ENCODE results near the gene GRIK4. TPM values are rescaled to one million over a fixed set of nuclear protein-coding genes. Genes with fewer than 3 reads are reported as not detected.

The GRIK4 gene
- total RNA-seq, 1 experiment from 2014 or later: not detected

DNA sequence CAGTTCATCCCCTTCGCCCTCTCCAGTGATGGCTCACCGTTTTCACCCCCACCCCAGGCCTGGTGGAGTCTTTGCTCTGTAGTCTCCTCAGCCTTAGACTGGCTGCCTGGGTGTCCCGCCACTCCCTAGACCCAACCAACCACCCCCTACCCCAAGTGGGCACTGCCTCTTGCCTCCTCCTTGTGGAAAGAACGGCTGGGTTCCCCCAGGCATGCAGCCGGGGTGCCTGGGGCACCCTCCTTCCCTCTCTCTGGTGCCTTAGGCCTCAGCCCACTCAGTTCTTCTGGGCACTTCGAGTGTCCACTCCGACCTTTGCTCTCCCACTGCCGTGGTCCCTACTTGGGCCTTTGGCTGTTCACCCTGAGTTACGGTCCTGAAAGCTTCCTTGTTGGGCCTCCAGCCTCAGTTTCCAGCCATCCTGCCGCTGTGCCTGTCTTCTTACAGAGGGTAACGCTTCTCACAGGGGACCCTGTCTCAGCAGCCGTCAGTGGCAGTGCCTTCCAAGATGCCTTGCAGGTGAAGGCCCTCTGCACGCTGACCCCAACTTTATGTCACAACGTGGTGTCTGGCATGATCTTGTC, 3.1 kb downstream of the GRIK4 start:
- Mint-ChIP-seq H3K4me1 (ENCODE audit: insufficient read depth, unreplicated experiment) (peaks cover 6% of the 10 kb centered on the region), H3K36me3 (ENCODE audit: insufficient read depth, unreplicated experiment) (no peaks in the 10 kb centered on the region), H3K27me3 (ENCODE audit: insufficient read depth, unreplicated experiment) (peaks cover 27% of the 10 kb centered on the region), H3K9me3 (ENCODE audit: unreplicated experiment) (no peaks in the 10 kb centered on the region), H3K27ac (ENCODE audit: low read depth, unreplicated experiment) (no peak overlapping the region), H3K4me3 (ENCODE audit: unreplicated experiment) (no peak overlapping the region)
- DNase-seq (ENCODE audit: unreplicated experiment): no peak
- ChIA-PET CTCF (interaction anchor here (0.6 to 1.1 kb wide), 3 partner anchors 22 to 400 kb away, joined by 3 read pairs; no protein-coding TSS in a partner anchor), POLR2A (no interaction called here)
- no TSS peak for BruUV-seq (replicated peaks)
- TF ChIP-seq, protein P1, sequence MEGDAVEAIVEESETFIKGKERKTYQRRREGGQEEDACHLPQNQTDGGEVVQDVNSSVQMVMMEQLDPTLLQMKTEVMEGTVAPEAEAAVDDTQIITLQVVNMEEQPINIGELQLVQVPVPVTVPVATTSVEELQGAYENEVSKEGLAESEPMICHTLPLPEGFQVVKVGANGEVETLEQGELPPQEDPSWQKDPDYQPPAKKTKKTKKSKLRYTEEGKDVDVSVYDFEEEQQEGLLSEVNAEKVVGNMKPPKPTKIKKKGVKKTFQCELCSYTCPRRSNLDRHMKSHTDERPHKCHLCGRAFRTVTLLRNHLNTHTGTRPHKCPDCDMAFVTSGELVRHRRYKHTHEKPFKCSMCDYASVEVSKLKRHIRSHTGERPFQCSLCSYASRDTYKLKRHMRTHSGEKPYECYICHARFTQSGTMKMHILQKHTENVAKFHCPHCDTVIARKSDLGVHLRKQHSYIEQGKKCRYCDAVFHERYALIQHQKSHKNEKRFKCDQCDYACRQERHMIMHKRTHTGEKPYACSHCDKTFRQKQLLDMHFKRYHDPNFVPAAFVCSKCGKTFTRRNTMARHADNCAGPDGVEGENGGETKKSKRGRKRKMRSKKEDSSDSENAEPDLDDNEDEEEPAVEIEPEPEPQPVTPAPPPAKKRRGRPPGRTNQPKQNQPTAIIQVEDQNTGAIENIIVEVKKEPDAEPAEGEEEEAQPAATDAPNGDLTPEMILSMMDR (IDR thresholded peaks at IDR 0.05; ENCODE audit: unreplicated experiment): no peak
- intact Hi-C loops (cut with micrococcal nuclease): no loop called here

DNA sequence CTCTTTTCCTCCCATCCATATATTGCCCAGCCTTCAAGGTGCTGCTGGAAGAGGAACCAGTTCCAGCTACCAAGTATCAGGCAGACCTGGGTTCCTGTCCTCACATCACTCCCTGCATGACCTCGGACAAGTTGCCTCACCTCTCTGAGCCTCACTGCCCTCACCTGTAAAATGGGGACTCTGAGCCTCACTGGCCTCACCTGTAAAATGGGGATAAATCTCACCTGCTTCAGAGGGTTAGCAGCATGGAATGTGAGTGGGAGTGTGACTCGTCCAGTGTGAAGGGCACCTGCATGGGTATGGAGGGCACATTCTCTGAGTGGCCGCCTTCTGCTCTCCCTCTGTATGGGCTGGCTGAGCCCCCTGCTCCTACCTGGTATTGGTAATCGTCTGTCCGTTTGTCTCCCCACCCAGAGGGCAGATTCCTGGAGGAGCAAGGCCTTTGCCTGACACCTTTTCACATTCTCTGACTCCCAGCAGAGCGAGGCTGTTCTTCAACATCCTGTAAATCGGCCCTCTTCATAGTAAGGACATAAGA, 3.7 kb downstream of the GRIK4 start:
- BruUV-seq (replicated peaks): no TSS peak
- no peak for DNase-seq (ENCODE audit: unreplicated experiment)
- intact Hi-C loops (cut with micrococcal nuclease): no loop called here
- ChIA-PET CTCF (interaction anchor here (0.6 to 1.1 kb wide), 3 partner anchors 23 to 399 kb away, joined by 3 read pairs; no protein-coding TSS in a partner anchor), POLR2A (no interaction called here)
- Mint-ChIP-seq H3K4me1 (ENCODE audit: insufficient read depth, unreplicated experiment) (peaks cover 6% of the 10 kb centered on the region), H3K4me3 (ENCODE audit: unreplicated experiment) (no peak overlapping the region), H3K27ac (ENCODE audit: low read depth, unreplicated experiment) (no peak overlapping the region), H3K36me3 (ENCODE audit: insufficient read depth, unreplicated experiment) (no peaks in the 10 kb centered on the region), H3K27me3 (ENCODE audit: insufficient read depth, unreplicated experiment) (peaks cover 21% of the 10 kb centered on the region), H3K9me3 (ENCODE audit: unreplicated experiment) (no peaks in the 10 kb centered on the region)
- TF ChIP-seq, protein P1 (IDR thresholded peaks at IDR 0.05; ENCODE audit: unreplicated experiment): no peak

- H3K27ac Mint-ChIP-seq (ENCODE audit: low read depth, unreplicated experiment): no peak overlapping the region
- no TSS peak for BruUV-seq (replicated peaks)
- no peaks in the 10 kb centered on the region for H3K9me3 Mint-ChIP-seq (ENCODE audit: unreplicated experiment)
- TF ChIP-seq, protein P1 (IDR thresholded peaks at IDR 0.05; ENCODE audit: unreplicated experiment): no peak
- CTCF ChIA-PET: interaction anchor here (0.6 to 1.1 kb wide), 3 partner anchors 219 to 423 kb away, joined by 3 to 4 read pairs (median 3); no protein-coding TSS in a partner anchor
- POLR2A ChIA-PET: no interaction called here
- no peak overlapping the region for H3K4me3 Mint-ChIP-seq (ENCODE audit: unreplicated experiment)
- H3K4me1 Mint-ChIP-seq (ENCODE audit: insufficient read depth, unreplicated experiment): no peaks in the 10 kb centered on the region
- DNase-seq (ENCODE audit: unreplicated experiment): no peak
- peaks cover 8% of the 10 kb centered on the region for H3K27me3 Mint-ChIP-seq (ENCODE audit: insufficient read depth, unreplicated experiment)
- H3K36me3 Mint-ChIP-seq (ENCODE audit: insufficient read depth, unreplicated experiment): no peaks in the 10 kb centered on the region
- intact Hi-C loops (cut with micrococcal nuclease): no loop called here
These were observed 5.2 kb downstream of the GRIK4 start for GRCh38 chr11:120516461-120517389.

- Mint-ChIP-seq H3K4me3 (ENCODE audit: unreplicated experiment) (no peak overlapping the region), H3K9me3 (ENCODE audit: unreplicated experiment) (no peaks in the 10 kb centered on the region), H3K27me3 (ENCODE audit: insufficient read depth, unreplicated experiment) (peaks cover 8% of the 10 kb centered on the region), H3K36me3 (ENCODE audit: insufficient read depth, unreplicated experiment) (no peaks in the 10 kb centered on the region), H3K27ac (ENCODE audit: low read depth, unreplicated experiment) (no peak overlapping the region), H3K4me1 (ENCODE audit: insufficient read depth, unreplicated experiment) (no peaks in the 10 kb centered on the region)
- TF ChIP-seq, protein P1 (IDR thresholded peaks at IDR 0.05; ENCODE audit: unreplicated experiment): no peak
- CTCF ChIA-PET: interaction anchor here (0.9 to 1.0 kb wide), 3 partner anchors 154 to 284 kb away, joined by 3 to 4 read pairs (median 3); no protein-coding TSS in a partner anchor
- no peak for DNase-seq (ENCODE audit: unreplicated experiment)
- intact Hi-C loops (cut with micrococcal nuclease): no loop called here
- no TSS peak for BruUV-seq (replicated peaks)
- POLR2A ChIA-PET: no interaction called here
These were observed 5.8 kb downstream of the GRIK4 start for GRCh38 chr11:120517390-120517761.

Measured in MCF 10A (cell line).